GM21515 (cell line): ENCODE data around the gene KLHDC3.
"Not testable (repeated sequence)": the region's sequence is repeated elsewhere in the genome, so short reads cannot be mapped to it uniquely, and the experiment has no call there.

Source experiments
- ATAC-seq: cut with Tn5 transposase; IDR thresholded peaks from one replicate; pipeline ENCODE4 v1.9.1; 2021; ENCODE audit not compliant: unreplicated experiment

KLHDC3 gene

GRCh38 chr6:42987533-42988451 lies 26.3 kb upstream of the KLHDC3 start:
- no peak for ATAC-seq

GRCh38 chr6:42988486-42989020 lies 25.5 kb upstream of the KLHDC3 start:
- no peak for ATAC-seq

- ATAC-seq = no peak
Observed at GRCh38 chr6:42989923-42990322, 24.1 kb upstream of the KLHDC3 start.

GRCh38 chr6:42993445-42993844 lies 20.6 kb upstream of the KLHDC3 start:
- ATAC-seq = no peak

- no peak for ATAC-seq
Observed at GRCh38 chr6:42996513-42996912, 17.5 kb upstream of the KLHDC3 start.

- ATAC-seq = not testable (repeated sequence)
Observed at GRCh38 chr6:42998205-42998604, 15.8 kb upstream of the KLHDC3 start.

- ATAC-seq = no peak
Observed at GRCh38 chr6:43001843-43002242, 12.2 kb upstream of the KLHDC3 start.

- ATAC-seq = no peak
Observed at GRCh38 chr6:43005844-43006243, 8.2 kb upstream of the KLHDC3 start.

GRCh38 chr6:43006251-43006650 lies 7.8 kb upstream of the KLHDC3 start:
- no peak for ATAC-seq

- ATAC-seq = no peak
Observed at GRCh38 chr6:43007126-43007525, 6.9 kb upstream of the KLHDC3 start.

GRCh38 chr6:43009124-43009523 lies 4.9 kb upstream of the KLHDC3 start:
- ATAC-seq = no peak

- ATAC-seq = no peak
Observed at GRCh38 chr6:43011207-43011606, 2.8 kb upstream of the KLHDC3 start.

- ATAC-seq = no peak
Observed at GRCh38 chr6:43012364-43012763, 1.7 kb upstream of the KLHDC3 start.

GRCh38 chr6:43013097-43013842 lies 779 bp upstream of the KLHDC3 start:
- peak; percentile 5 for ATAC-seq

GRCh38 chr6:43014434-43014909 lies 423 bp downstream of the KLHDC3 start:
- no peak for ATAC-seq

GRCh38 chr6:43016176-43016942 lies 2.3 kb downstream of the KLHDC3 start:
- no peak for ATAC-seq

- no peak for ATAC-seq
Observed at GRCh38 chr6:43016943-43017334, 2.9 kb downstream of the KLHDC3 start.

- no peak for ATAC-seq
Observed at GRCh38 chr6:43019152-43019551, 5.1 kb downstream of the KLHDC3 start.

GRCh38 chr6:43020052-43020705 lies 6.1 kb downstream of the KLHDC3 start:
- no peak for ATAC-seq

GRCh38 chr6:43020847-43021246 lies 6.8 kb downstream of the KLHDC3 start:
- no peak for ATAC-seq
